ENCODE results near the gene CRYAA. TPM values are rescaled to one million over a fixed set of nuclear protein-coding genes. Genes with fewer than 3 reads are reported as not detected.

The CRYAA gene
- total RNA-seq, 1 donor from 2014 or later, result not detected

- Mint-ChIP-seq H3K4me3 (ENCODE audit: unreplicated experiment) (no peak overlapping the region), H3K27me3 (ENCODE audit: unreplicated experiment) (peaks cover 29% of the 10 kb centered on the region), H3K9me3 (ENCODE audit: unreplicated experiment) (peaks cover 6% of the 10 kb centered on the region), H3K4me1 (ENCODE audit: unreplicated experiment) (peaks cover 4% of the 10 kb centered on the region), H3K27ac (ENCODE audit: unreplicated experiment) (no peak overlapping the region), H3K36me3 (ENCODE audit: unreplicated experiment) (peaks cover 3% of the 10 kb centered on the region)
- peak; percentile 56 for DNase-seq (ENCODE audit: extremely low spot score, unreplicated experiment)
- TF ChIP-seq CTCF (IDR thresholded peaks at IDR 0.05), result no peak
These were observed 37.6 kb downstream of the CRYAA start for GRCh38 chr21:43206231-43207042.

- H3K27me3 Mint-ChIP-seq (ENCODE audit: unreplicated experiment), result peaks cover 25% of the 10 kb centered on the region
- no peak for TF ChIP-seq CTCF (IDR thresholded peaks at IDR 0.05)
- H3K4me1 Mint-ChIP-seq (ENCODE audit: unreplicated experiment), result peaks cover 4% of the 10 kb centered on the region
- H3K27ac Mint-ChIP-seq (ENCODE audit: unreplicated experiment), result no peak overlapping the region
- H3K9me3 Mint-ChIP-seq (ENCODE audit: unreplicated experiment), result peaks cover under 1% of the 10 kb centered on the region
- DNase-seq (ENCODE audit: extremely low spot score, unreplicated experiment), result peak; percentile 68
- no peak overlapping the region for H3K4me3 Mint-ChIP-seq (ENCODE audit: unreplicated experiment)
- H3K36me3 Mint-ChIP-seq (ENCODE audit: unreplicated experiment), result no peaks in the 10 kb centered on the region
These were observed 38.2 kb downstream of the CRYAA start for GRCh38 chr21:43207043-43207315.

GRCh38 chr21:43207868-43208267 lies 39.1 kb downstream of the CRYAA start:
- peaks cover 25% of the 10 kb centered on the region for H3K27me3 Mint-ChIP-seq (ENCODE audit: unreplicated experiment)
- no peak for TF ChIP-seq CTCF (IDR thresholded peaks at IDR 0.05)
- peaks cover 4% of the 10 kb centered on the region for H3K4me1 Mint-ChIP-seq (ENCODE audit: unreplicated experiment)
- no peaks in the 10 kb centered on the region for H3K36me3 Mint-ChIP-seq (ENCODE audit: unreplicated experiment)
- peak; percentile 74 for DNase-seq (ENCODE audit: extremely low spot score, unreplicated experiment)
- no peak overlapping the region for H3K4me3 Mint-ChIP-seq (ENCODE audit: unreplicated experiment)
- no peak overlapping the region for H3K27ac Mint-ChIP-seq (ENCODE audit: unreplicated experiment)
- no peaks in the 10 kb centered on the region for H3K9me3 Mint-ChIP-seq (ENCODE audit: unreplicated experiment)

GRCh38 chr21:43208561-43209332 lies 39.9 kb downstream of the CRYAA start:
- Mint-ChIP-seq H3K9me3 (ENCODE audit: unreplicated experiment) (no peaks in the 10 kb centered on the region), H3K36me3 (ENCODE audit: unreplicated experiment) (no peaks in the 10 kb centered on the region), H3K4me1 (ENCODE audit: unreplicated experiment) (peaks cover 4% of the 10 kb centered on the region), H3K27me3 (ENCODE audit: unreplicated experiment) (peaks cover 25% of the 10 kb centered on the region), H3K27ac (ENCODE audit: unreplicated experiment) (no peak overlapping the region), H3K4me3 (ENCODE audit: unreplicated experiment) (no peak overlapping the region)
- TF ChIP-seq CTCF (IDR thresholded peaks at IDR 0.05), result no peak
- DNase-seq (ENCODE audit: extremely low spot score, unreplicated experiment), result peak; percentile 76

Data from osteocyte (in vitro differentiated cells).